HepG2 (cell line): ENCODE data around the gene MXRA8. TPM values are rescaled to one million over a fixed set of nuclear protein-coding genes. Genes with fewer than 3 reads are reported as not detected.

ENCODE experiments used
- ATAC-seq: fragments of 200-7000 bp; cut with Tn5 transposase; 3 replicates; pipeline ENCODE4 v1.9.1; 2020; ENCODE audit warnings: mild to moderate bottlenecking, moderate library complexity
- BruUV-seq: library from RNA; stranded (reverse); fragments of 400-500 nt; replicated peaks from 2 replicates; lab custom pipeline; 2021; lab: Mats Ljungman, UMichigan
- CTCF ChIA-PET: fragments of 300-600 bp; formaldehyde crosslinking; extraction: SDS; loops from one replicate; lab custom pipeline; 2021; ENCODE audit warnings: low total read pairs, inconsistent platforms, low intra/inter-chr PET ratio; lab: Yijun Ruan, JAX
- POLR2A ChIA-PET: fragments of 350-600 bp; sonication (Branson Sonifier 250); formaldehyde crosslinking; loops from one replicate; lab custom pipeline; 2020; ENCODE audit warnings: antibody characterized with exemption, inconsistent platforms; lab: Yijun Ruan, JAX
- DNase-seq: peaks from one replicate; pipeline ENCODE4 v3.0.0-alpha.2; 2015; ENCODE audit warnings: low spot score
- FAIRE-seq: peaks from 3 replicates; lab custom pipeline; 2011; peaks lifted over from hg19 to GRCh38; lab: Jason Lieb, UNC
- H2AFZ ChIP-seq: one replicate; pipeline ENCODE4 v1.6.1; 2011; ENCODE audit warnings: low read length, inconsistent platforms
- H3K27ac ChIP-seq: fragments of 300-600 bp; 3 replicates; pipeline ENCODE4 v1.8.0; 2011; ENCODE audit warnings: mixed run types, mild to moderate bottlenecking, mixed read lengths, low read length, inconsistent platforms; ENCODE audit not compliant: insufficient read depth; ENCODE audit errors: extremely low read length
- H3K27me3 ChIP-seq, 2 experiments: fragments of 200-600 bp in 1 of 2; 2 replicates in 1 of 2; 3 replicates in 1 of 2; pipeline versions ENCODE4 v1.6.0 to v1.8.0; 2011; ENCODE audit warnings: low read length in 2 of 2, mild to moderate bottlenecking in 2 of 2, moderate library complexity in 2 of 2, inconsistent platforms in 1 of 2; ENCODE audit not compliant: insufficient read depth in 2 of 2, control insufficient read depth in 1 of 2
- H3K36me3 ChIP-seq, 2 experiments: fragments of 200-600 bp in 1 of 2; replicated peaks in 1 of 2; 2 replicates in 1 of 2; 3 replicates in 1 of 2; pipeline versions ENCODE4 v1.5.1 to v1.8.0; 2011; ENCODE audit warnings: low read length in 2 of 2, inconsistent platforms in 1 of 2; ENCODE audit not compliant: insufficient read depth in 2 of 2, control insufficient read depth in 1 of 2
- H3K4me1 ChIP-seq: 2 replicates; pipeline ENCODE4 v1.5.1; 2012; ENCODE audit warnings: low read length, inconsistent platforms; ENCODE audit not compliant: insufficient read depth
- H3K4me2 ChIP-seq: 2 replicates; pipeline ENCODE4 v1.6.0; 2011; ENCODE audit warnings: low read depth, low read length, inconsistent platforms
- H3K4me3 ChIP-seq, 3 experiments: fragments of 200-600 bp in 1 of 3; sonication (generic), shearing (Covaris generic) in 1 of 3; replicated peaks in 1 of 3; 2 replicates each; pipeline ENCODE4 v1.5.1; 2011 to 2016; ENCODE audit warnings: low read length in 3 of 3, inconsistent platforms in 2 of 3, low read depth in 2 of 3, mild to moderate bottlenecking in 2 of 3, control low read depth in 1 of 3, mixed read lengths in 1 of 3; ENCODE audit not compliant: insufficient read depth in 1 of 3
- H3K79me2 ChIP-seq: one replicate; pipeline ENCODE4 v1.6.1; 2011; ENCODE audit warnings: low read length, inconsistent platforms; ENCODE audit not compliant: insufficient read depth
- H3K9ac ChIP-seq: 2 replicates; pipeline ENCODE4 v1.6.0; 2011; ENCODE audit warnings: mild to moderate bottlenecking, low read depth, low read length, inconsistent platforms; ENCODE audit not compliant: insufficient read depth
- H3K9me3 ChIP-seq: 2 replicates; pipeline ENCODE4 v1.5.1; 2012; ENCODE audit warnings: mild to moderate bottlenecking, low read length
- H4K20me1 ChIP-seq: 2 replicates; pipeline ENCODE4 v1.6.0; 2011; ENCODE audit warnings: inconsistent platforms, mild to moderate bottlenecking, low read length, moderate library complexity; ENCODE audit not compliant: insufficient read depth
- AHR ChIP-seq: IDR thresholded peaks from 2 replicates; pipeline ENCODE4 v1.6.1; 2018; ENCODE audit warnings: missing genetic modification reagents, missing compliant biosample characterization
- CCDC6 ChIP-seq: sonication (generic); formaldehyde crosslinking; IDR thresholded peaks from 2 replicates; pipeline ENCODE4 v1.8.1; 2022; ENCODE audit warnings: mild to moderate bottlenecking, missing genetic modification reagents, moderate library complexity
- CHD4 ChIP-seq: fragments of 200-600 bp; sonication (generic); IDR thresholded peaks from 2 replicates; pipeline ENCODE4 v1.7.0; 2017; ENCODE audit warnings: mild to moderate bottlenecking, low read length, borderline replicate concordance
- EED ChIP-seq: sonication (generic); formaldehyde crosslinking; IDR thresholded peaks from 2 replicates; pipeline ENCODE4 v1.5.0; 2020; ENCODE audit warnings: mild to moderate bottlenecking, missing genetic modification reagents
- MAFK ChIP-seq, 2 experiments: IDR thresholded peaks in 1 of 2; conservative IDR thresholded peaks in 1 of 2; 2 replicates each; pipeline ENCODE4 v1.6.1; 2011; ENCODE audit warnings: improper control_type of control experiment in 2 of 2, low read length in 2 of 2
- MYPOP ChIP-seq: sonication (generic); formaldehyde crosslinking; IDR thresholded peaks from 2 replicates; pipeline ENCODE4 v1.8.1; 2023; ENCODE audit warnings: mild to moderate bottlenecking, moderate library complexity, missing genetic modification reagents
- PCBP2 ChIP-seq: fragments of 200-400 bp; formaldehyde crosslinking; optimal IDR thresholded peaks from 2 replicates; pipeline ENCODE3; 2018; ENCODE audit warnings: low read length, low read depth; ENCODE audit not compliant: poor library complexity, severe bottlenecking
- PLRG1 ChIP-seq: fragments of 450-650 bp; conservative IDR thresholded peaks from 2 replicates; pipeline ENCODE4 v1.6.1; 2016
- POLR2G ChIP-seq: fragments of 200-400 bp; formaldehyde crosslinking; IDR thresholded peaks from 2 replicates; pipeline ENCODE4 v1.6.1; 2018; ENCODE audit warnings: mild to moderate bottlenecking, low read depth, low read length, moderate library complexity
- RBFOX2 ChIP-seq: fragments of 200-400 bp; formaldehyde crosslinking; IDR thresholded peaks from 2 replicates; pipeline ENCODE4 v1.6.1; 2017; ENCODE audit warnings: low read depth, mild to moderate bottlenecking, low read length
- REST ChIP-seq, 2 experiments: IDR thresholded peaks; 2 replicates each; pipeline ENCODE4 v1.6.1; 2011 to 2012; ENCODE audit warnings: low read length in 2 of 2, borderline replicate concordance in 1 of 2, low read depth in 1 of 2, mild to moderate bottlenecking in 1 of 2, moderate library complexity in 1 of 2
- ZNF431 ChIP-seq: sonication (generic); formaldehyde crosslinking; IDR thresholded peaks from 2 replicates; pipeline ENCODE4 v1.9.0; 2022; ENCODE audit warnings: missing genetic modification reagents, low read depth, mild to moderate bottlenecking, borderline replicate concordance
- ZNF547 ChIP-seq: sonication (generic); formaldehyde crosslinking; IDR thresholded peaks from 2 replicates; pipeline ENCODE4 v1.5.1; 2020; ENCODE audit warnings: mild to moderate bottlenecking, missing genetic modification reagents
- ZNF598 ChIP-seq: sonication (generic); formaldehyde crosslinking; IDR thresholded peaks from 2 replicates; pipeline ENCODE4 v1.5.1; 2020; ENCODE audit warnings: mild to moderate bottlenecking, missing genetic modification reagents, borderline replicate concordance
- ZNF75D ChIP-seq: sonication (generic); formaldehyde crosslinking; IDR thresholded peaks from 2 replicates; pipeline ENCODE4 v1.8.1; 2023; ENCODE audit warnings: missing genetic modification reagents, mild to moderate bottlenecking, borderline replicate concordance
- ZNF781 ChIP-seq: sonication (generic); formaldehyde crosslinking; IDR thresholded peaks from 2 replicates; pipeline ENCODE4 v1.5.1; 2020; ENCODE audit warnings: borderline replicate concordance, mild to moderate bottlenecking, missing genetic modification reagents; ENCODE audit errors: not compliant biosample characterization
- WGBS: methylation state at CpG from one replicate; pipeline ENCODE4 v1.1.6; 2017; ENCODE audit warnings: low lambda C conversion rate; 5-methylcytosine and 5-hydroxymethylcytosine counted together
- in situ Hi-C: cut with HindIII; loops from 2 replicates; pipeline ENCODE4 v1.10.0; 2017; ENCODE audit warnings: low pct_unique_long_range_greater_than_20kb; ENCODE audit not compliant: extremely low pct_ligation_motif_present
- intact Hi-C: fragments of 100-400 bp; cut with micrococcal nuclease; formaldehyde crosslinking; loops from one replicate; pipeline ENCODE4 v1.10.0; 2022; ENCODE audit not compliant: unreplicated experiment
- polyA plus RNA-seq, 8 experiments: library from polyadenylated mRNA; depleted of rRNA in 3 of 8; stranded (reverse) in 7 of 8; unstranded in 1 of 8; fragments of >200 nt; fragmentation: Illumina TruSeq in 4 of 8; extraction: Trizol in 4 of 8; gene quantifications; 2 replicates each; pipeline versions ENCODE4 v1.2.1 to v1.2.3, GENCODE V29; 2011 to 2016; ENCODE audit warnings: low read depth in 4 of 8, missing spikeins in 1 of 8, mixed read lengths in 1 of 8; ENCODE audit not compliant: insufficient read depth in 1 of 8
- total RNA-seq, 5 experiments: library from RNA; depleted of rRNA; stranded (reverse); fragments of >200 nt; fragmentation: Illumina TruSeq; extraction: Trizol; gene quantifications; 2 replicates each; pipeline ENCODE4 v1.2.3, GENCODE V29; 2016; ENCODE audit warnings: low read depth in 1 of 5
- TF ChIP-seq, protein P1 (sequence below): sonication (generic); formaldehyde crosslinking; IDR thresholded peaks from 2 replicates; pipeline ENCODE4 v1.4.0; 2020; ENCODE audit warnings: low read depth, mild to moderate bottlenecking, missing genetic modification reagents
- TF ChIP-seq, protein P2 (sequence below): sonication (generic); formaldehyde crosslinking; IDR thresholded peaks from 2 replicates; pipeline ENCODE4 v1.4.0; 2020; ENCODE audit warnings: missing genetic modification reagents

MXRA8 gene
- total and polyA plus RNA-seq, 2 of the 13 experiments (the other 11 are each of a cell fraction or from before 2014, with no cell fraction given), result 19.8 to 44.8 TPM

DNA sequence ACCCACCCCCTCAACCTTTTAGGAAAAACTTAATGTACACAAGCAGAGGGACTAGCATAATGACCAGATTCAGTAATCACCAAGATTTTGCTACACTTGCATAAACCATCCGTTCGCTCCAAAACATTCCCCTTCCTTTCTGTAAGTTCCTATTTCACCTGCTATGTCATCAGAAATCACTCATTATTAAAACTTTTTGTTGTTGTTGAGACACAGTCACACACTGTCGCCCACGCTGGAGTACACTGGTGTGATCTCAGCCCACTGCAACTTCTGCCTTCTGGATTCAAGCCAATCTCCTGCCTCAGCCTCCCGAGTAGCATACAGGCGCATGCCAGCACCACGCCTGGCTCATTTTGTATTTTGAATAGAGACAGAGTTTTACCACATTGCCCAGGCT, 45.3 kb upstream of the MXRA8 start:
- DNase-seq, result no peak
- Histone ChIP-seq H3K4me3 (no peak overlapping the region), H3K79me2 (peaks cover 58% of the 10 kb centered on the region), H3K4me2 (no peak overlapping the region), H4K20me1 (peaks cover 24% of the 10 kb centered on the region), H3K4me1 (peaks cover 58% of the 10 kb centered on the region), H3K27ac (peak overlapping the region; percentile 8), H2AFZ (no peak overlapping the region), H3K27me3 (no peaks in the 10 kb centered on the region), H3K36me3 (peaks cover 6 to 27% of the 10 kb centered on the region in 2 experiments; a peak in 3 of 5 replicates), H3K9me3 (no peaks in the 10 kb centered on the region), H3K9ac (no peak overlapping the region)
- POLR2A ChIA-PET, result interaction anchor here (2.0 to 12.4 kb wide), 5 partner anchors 15 to 102 kb away, joined by 6 to 355 read pairs (median 32); partner anchors contain the start of genes AURKAIP1 and VWA1
- BruUV-seq, result no TSS peak
- no peak for ATAC-seq
- CTCF ChIA-PET, result no interaction called here
- WGBS, result 98% methylated on average over 7 of the region's 7 CpGs
- intact Hi-C loops (no loop called here), in situ Hi-C loops (loop anchor here (5.0 kb wide), 1 partner anchor 34 kb away; the partner anchor contains the start of gene VWA1)
- no peak for FAIRE-seq
- no peak for TF ChIP-seq ZNF431
- TF ChIP-seq CCDC6 (CRISPR knock-in tag), result no peak
- peak; percentile 39 to 50 for TF ChIP-seq MAFK (conservative IDR thresholded peaks at IDR 0.05 in 1 of 2, IDR thresholded peaks at IDR 0.05 in 1 of 2; ENCODE audit: low read length in 2 of 2)
- TF ChIP-seq, protein P1, sequence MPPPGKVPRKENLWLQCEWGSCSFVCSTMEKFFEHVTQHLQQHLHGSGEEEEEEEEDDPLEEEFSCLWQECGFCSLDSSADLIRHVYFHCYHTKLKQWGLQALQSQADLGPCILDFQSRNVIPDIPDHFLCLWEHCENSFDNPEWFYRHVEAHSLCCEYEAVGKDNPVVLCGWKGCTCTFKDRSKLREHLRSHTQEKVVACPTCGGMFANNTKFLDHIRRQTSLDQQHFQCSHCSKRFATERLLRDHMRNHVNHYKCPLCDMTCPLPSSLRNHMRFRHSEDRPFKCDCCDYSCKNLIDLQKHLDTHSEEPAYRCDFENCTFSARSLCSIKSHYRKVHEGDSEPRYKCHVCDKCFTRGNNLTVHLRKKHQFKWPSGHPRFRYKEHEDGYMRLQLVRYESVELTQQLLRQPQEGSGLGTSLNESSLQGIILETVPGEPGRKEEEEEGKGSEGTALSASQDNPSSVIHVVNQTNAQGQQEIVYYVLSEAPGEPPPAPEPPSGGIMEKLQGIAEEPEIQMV (CRISPR knock-in tag), result no peak
- no peak for TF ChIP-seq ZNF781 (CRISPR knock-in tag)
- TF ChIP-seq ZNF75D, result no peak
- TF ChIP-seq PLRG1, result no peak
- 0 out of 2 replicates have a peak, but pooled peaks have one; percentile 16 for TF ChIP-seq RBFOX2
- no peak for TF ChIP-seq EED (CRISPR knock-in tag)
- no peak for TF ChIP-seq REST (IDR thresholded peaks at IDR 0.05; ENCODE audit: borderline replicate concordance in 1 of 2, low read depth in 1 of 2, low read length in 2 of 2)
- TF ChIP-seq CHD4, result no peak
- no peak for TF ChIP-seq ZNF547 (CRISPR knock-in tag)
- TF ChIP-seq, protein P2, sequence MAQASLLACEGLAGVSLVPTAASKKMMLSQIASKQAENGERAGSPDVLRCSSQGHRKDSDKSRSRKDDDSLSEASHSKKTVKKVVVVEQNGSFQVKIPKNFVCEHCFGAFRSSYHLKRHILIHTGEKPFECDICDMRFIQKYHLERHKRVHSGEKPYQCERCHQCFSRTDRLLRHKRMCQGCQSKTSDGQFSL (CRISPR knock-in tag), result no peak
- TF ChIP-seq AHR (CRISPR knock-in tag), result no peak
- no peak for TF ChIP-seq MYPOP (CRISPR knock-in tag)
- no peak for TF ChIP-seq PCBP2
- no peak for TF ChIP-seq ZNF598 (CRISPR knock-in tag)
- TF ChIP-seq POLR2G, result 0 out of 2 replicates have a peak, but pooled peaks have one; percentile 38
